GM21367 (cell line): ENCODE results near the gene ACTG1.
A peak's percentile ranks its signal among the peaks of the same experiment; 100 is the strongest.

ENCODE experiments used
- ATAC-seq: cut with Tn5 transposase; IDR thresholded peaks from one replicate; pipeline ENCODE4 v1.9.1; 2021; ENCODE audit not compliant: unreplicated experiment

ACTG1 gene

GRCh38 chr17:81499601-81499970 lies 13.0 kb downstream of the ACTG1 start:
- ATAC-seq: no peak

DNA sequence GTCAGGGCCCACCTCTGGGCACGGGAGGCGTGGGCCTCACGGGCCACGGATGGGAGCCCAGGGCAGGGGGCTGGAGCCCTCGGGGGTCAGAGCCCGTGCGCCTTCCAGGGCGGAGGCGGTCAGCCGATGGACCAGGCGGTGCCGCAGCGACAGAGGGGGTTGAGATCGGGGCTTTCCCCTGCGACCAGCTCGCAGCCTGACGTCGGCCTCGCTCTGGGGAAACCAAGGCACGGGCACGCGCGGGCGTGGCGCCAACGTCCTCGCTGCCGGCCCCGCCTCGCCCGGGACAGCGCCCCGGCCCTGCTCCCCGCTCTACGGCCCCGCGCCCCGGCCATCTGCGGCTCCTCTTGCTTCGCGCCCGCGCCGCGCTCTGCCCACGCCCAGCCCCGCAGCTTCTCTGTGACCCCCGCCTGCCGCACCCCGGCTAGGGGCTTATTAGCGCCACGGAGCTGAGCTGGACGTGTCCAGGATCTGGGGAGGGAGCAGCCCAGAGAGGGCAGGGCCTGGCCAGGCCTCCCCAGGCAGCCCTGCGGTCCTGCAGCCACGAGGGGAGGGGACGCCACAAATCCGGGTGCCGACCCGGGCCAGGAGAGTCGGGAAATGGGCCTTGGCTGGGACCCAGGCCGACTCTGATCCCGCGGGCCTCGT lies 13.5 kb downstream of the ACTG1 start:
- no peak for ATAC-seq

- no peak for ATAC-seq
These were observed 17.8 kb downstream of the ACTG1 start for GRCh38 chr17:81494626-81495377.

GRCh38 chr17:81493198-81494038 lies 19.2 kb downstream of the ACTG1 start:
- no peak for ATAC-seq

GRCh38 chr17:81492706-81493105 lies 19.9 kb downstream of the ACTG1 start:
- ATAC-seq: no peak

- ATAC-seq: no peak
These were observed 20.4 kb downstream of the ACTG1 start for GRCh38 chr17:81492202-81492601.

GRCh38 chr17:81491761-81492160 lies 20.8 kb downstream of the ACTG1 start:
- no peak for ATAC-seq

- no peak for ATAC-seq
These were observed 21.4 kb downstream of the ACTG1 start for GRCh38 chr17:81491181-81491581.

DNA sequence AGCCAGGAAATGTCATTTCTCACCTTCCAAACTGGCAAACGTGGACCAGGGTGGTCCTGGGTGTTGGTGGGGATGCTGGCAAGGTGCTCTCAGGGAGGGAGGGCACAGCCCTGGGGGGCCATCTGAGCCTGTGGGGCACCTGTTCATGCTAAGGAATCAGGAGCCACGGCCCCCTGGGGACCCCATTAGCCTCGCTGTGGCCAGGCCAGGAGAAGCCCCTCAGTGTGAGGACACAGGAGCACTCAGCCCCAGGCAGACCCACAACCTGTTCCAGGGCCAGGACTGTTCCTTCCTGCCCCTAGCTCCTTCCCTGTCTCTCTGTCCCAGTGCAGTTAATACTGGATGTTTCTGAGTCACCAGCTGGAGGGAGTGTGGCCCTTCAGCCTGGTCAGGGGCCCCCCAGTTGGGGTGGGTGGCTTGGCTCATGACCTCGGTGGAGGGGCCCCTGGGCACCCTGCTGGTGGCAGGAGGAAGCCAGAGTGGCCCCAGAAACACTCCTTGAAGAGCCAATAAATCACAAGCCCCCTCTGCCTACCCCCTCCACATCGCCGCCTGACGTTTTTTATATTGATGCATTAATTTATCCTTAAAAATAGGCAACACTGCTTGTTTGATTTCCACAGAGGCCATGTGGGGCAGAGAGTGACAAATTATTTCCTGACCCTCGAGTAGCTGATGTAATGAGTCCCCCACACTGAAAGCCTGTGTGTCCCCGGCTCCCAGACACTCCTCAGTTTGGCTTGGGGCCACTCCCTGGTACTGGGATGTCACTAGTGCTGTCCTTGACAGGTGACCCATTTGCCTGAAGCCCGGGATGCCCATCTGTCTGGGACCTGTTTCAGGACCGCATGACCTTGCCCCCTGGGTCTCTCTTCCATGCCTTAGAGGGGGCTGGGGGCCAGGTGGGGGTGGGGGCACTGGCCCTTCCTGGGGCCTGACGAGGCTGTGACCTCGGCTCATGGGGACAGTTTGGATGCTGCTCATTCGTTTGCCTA lies 22.3 kb downstream of the ACTG1 start:
- no peak for ATAC-seq

- ATAC-seq: no peak
These were observed 23.3 kb downstream of the ACTG1 start for GRCh38 chr17:81489012-81489997.

- no peak for ATAC-seq
These were observed 24.2 kb downstream of the ACTG1 start for GRCh38 chr17:81488276-81488860.

DNA sequence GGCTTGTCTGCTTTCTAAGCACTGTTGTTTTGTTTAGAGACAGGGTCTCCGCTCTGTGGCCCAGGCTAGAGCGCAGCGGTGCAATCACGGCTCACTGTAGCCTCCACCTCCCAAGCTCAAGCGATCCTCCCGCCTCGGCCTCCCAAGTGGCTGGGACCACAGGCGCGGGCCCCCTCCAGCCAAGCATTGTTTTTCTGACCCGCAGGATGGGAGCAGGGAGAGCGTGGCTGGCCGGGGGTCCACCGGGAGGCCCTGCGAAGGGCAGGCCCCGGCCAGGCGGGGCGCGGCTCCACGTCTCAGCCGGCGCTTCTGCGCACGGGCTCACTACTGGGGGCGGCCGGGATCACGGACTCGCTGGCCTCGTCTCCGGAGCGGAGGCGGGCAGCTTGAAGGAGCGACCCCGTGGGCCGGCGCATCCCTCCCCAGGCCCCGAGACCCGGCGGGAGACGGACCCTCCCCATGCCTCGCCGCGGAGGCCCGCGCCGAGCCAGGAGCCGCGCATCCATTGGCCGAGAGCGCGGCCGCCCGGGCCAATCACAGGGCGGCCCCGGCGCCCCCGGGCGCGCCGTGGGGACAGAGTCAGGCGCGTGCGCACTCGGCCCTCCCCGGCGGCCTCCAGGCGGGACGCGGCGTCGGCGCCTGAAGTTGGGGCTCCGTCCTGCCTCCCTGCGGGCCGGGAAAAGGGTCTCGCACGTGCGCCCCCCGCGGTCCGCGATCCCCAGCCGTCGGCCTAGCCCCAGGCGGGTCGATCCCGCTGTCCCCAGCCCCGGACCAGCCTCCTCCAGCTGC lies 24.9 kb downstream of the ACTG1 start:
- no peak for ATAC-seq

DNA sequence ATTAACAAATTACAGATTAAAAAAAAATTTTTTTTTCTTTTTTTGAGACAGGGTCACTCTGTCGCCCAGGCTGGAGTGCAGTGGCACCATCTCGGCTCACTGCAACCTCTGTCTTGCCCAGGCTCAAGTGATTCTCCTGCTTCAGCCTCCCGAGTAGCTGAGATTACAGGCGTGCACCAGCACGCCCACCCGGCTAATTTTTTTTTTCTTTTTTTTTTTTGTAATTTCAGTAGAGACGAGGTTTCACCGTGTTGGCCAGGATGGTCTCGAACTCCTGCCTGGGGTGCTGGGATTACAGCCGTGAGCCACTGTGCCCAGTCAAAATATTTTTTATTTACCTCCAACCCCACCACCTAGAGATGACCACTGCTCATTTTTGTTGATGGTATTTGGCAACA lies 25.5 kb downstream of the ACTG1 start:
- ATAC-seq: no peak

DNA sequence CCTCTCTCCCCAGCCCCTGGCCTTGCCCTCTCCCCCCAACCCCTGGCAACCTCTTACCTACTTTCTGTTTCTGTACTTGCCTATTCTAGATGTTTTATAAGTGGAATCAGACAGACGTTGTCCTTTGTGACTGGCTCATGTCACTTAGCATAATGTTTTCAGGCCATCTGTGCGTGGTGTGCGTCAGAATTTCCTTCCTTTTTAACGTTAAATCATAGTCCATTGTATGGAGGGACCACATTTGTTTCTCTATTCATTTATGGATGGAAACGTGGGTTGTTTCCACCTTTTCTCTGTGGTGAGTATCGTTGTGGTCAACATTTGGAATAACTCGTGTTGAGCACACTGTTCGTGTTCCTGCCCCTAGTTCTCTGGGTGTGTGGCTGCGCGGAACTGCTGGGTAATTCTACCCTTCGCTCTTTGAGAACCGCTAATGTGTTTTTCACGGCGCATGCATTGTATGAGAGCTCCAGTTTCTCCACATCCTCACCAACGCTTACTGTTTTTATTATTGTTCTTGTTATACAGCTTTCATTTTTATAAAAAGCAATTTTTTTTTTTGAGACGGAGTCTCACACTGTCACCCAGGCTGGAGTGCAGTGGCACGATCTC lies 26.3 kb downstream of the ACTG1 start:
- ATAC-seq: no peak

- peak; percentile 47 for ATAC-seq
These were observed 28.2 kb downstream of the ACTG1 start for GRCh38 chr17:81484195-81484979.

DNA sequence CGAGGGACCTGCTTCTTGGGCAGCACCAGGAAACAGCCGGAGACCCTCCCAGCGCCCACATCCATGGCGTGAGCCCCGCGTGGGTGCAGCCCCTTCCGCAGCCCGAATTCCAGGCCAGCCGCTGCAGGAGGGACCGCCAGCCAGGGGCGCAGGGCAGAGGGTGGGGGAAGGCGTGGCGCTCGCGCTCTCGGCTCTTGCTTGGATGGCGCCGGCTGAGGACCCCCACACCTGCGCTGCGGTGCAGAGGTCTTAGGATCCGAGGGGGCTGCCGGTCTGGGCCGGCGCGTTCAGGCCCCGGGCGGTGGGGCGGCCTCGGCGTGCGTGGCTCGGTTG lies 28.8 kb downstream of the ACTG1 start:
- no peak for ATAC-seq
